Rectal smooth muscle tissue (tissue), 1 donor: Measurements from ENCODE around the gene MT1E.

Experiments
- H3K27ac ChIP-seq: one replicate; pipeline ENCODE4 v1.7.0; 2013; ENCODE audit warnings: low read depth, low read length, inconsistent platforms
- H3K27me3 ChIP-seq: one replicate; pipeline ENCODE4 v1.7.0; 2013; ENCODE audit warnings: low read length; ENCODE audit not compliant: control insufficient read depth, insufficient read depth
- H3K36me3 ChIP-seq: one replicate; pipeline ENCODE4 v1.7.0; 2013; ENCODE audit warnings: low read length; ENCODE audit not compliant: control insufficient read depth, insufficient read depth
- H3K4me1 ChIP-seq: one replicate; pipeline ENCODE4 v1.7.0; 2013; ENCODE audit warnings: low read length; ENCODE audit not compliant: control insufficient read depth, insufficient read depth
- H3K4me3 ChIP-seq: one replicate; pipeline ENCODE4 v1.7.0; 2013; ENCODE audit warnings: low read length
- H3K9ac ChIP-seq: one replicate; pipeline ENCODE4 v1.7.0; 2013; ENCODE audit warnings: low read length

Gene MT1E

GRCh38 chr16:56593573-56594291 lies 31.8 kb upstream of the MT1E start:
- Histone ChIP-seq H3K4me1 (no peaks in the 10 kb centered on the region), H3K27ac (no peak overlapping the region), H3K9ac (no peak overlapping the region), H3K27me3 (peaks cover 9% of the 10 kb centered on the region), H3K4me3 (no peak overlapping the region), H3K36me3 (no peaks in the 10 kb centered on the region)

DNA sequence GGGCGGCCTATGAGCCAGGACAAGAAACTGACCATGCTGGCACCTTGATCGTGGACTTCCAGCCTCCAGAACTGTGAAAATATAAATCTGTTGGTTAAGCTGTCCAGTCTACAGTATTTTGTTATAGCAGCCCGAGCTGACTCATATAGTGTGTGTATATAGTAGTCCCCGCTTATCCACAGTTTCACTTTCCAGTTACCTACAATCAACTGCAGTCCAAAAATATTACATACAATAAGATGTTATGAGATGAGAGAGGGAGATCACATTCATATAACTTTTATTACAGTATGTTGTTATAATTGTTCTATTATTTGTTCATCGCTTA lies 31.3 kb upstream of the MT1E start:
- no peak overlapping the region for H3K27ac ChIP-seq
- no peaks in the 10 kb centered on the region for H3K4me1 ChIP-seq
- H3K27me3 ChIP-seq: peaks cover 5% of the 10 kb centered on the region
- H3K36me3 ChIP-seq: no peaks in the 10 kb centered on the region
- no peak overlapping the region for H3K4me3 ChIP-seq
- no peak overlapping the region for H3K9ac ChIP-seq

GRCh38 chr16:56600398-56600999 lies 25.1 kb upstream of the MT1E start:
- H3K4me3 ChIP-seq: no peak overlapping the region
- no peaks in the 10 kb centered on the region for H3K36me3 ChIP-seq
- no peaks in the 10 kb centered on the region for H3K4me1 ChIP-seq
- H3K9ac ChIP-seq: no peak overlapping the region
- H3K27me3 ChIP-seq: peaks cover 3% of the 10 kb centered on the region
- no peak overlapping the region for H3K27ac ChIP-seq

DNA sequence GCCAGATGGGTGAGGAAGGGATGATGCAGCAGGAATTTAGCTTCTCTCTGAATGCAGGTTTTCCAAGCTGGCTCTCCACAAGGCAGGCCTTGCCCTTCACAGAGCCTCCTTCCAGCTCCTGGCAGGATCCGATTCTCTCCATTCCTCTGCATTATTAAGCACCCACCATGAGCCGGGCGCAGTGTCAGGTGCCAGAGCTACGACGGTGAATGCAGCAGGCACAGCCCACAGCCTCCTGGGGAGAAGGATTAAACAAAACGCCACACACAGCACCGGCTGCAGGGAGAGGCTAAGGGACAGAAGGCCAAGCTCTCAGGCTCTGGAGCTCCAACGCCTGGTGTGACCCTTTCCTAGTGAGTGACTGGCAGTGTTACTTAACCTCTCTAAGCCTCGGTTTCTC lies 24.3 kb upstream of the MT1E start:
- Histone ChIP-seq H3K4me1 (no peaks in the 10 kb centered on the region), H3K36me3 (no peaks in the 10 kb centered on the region), H3K4me3 (no peak overlapping the region), H3K27me3 (peaks cover 3% of the 10 kb centered on the region), H3K27ac (no peak overlapping the region), H3K9ac (no peak overlapping the region)

DNA sequence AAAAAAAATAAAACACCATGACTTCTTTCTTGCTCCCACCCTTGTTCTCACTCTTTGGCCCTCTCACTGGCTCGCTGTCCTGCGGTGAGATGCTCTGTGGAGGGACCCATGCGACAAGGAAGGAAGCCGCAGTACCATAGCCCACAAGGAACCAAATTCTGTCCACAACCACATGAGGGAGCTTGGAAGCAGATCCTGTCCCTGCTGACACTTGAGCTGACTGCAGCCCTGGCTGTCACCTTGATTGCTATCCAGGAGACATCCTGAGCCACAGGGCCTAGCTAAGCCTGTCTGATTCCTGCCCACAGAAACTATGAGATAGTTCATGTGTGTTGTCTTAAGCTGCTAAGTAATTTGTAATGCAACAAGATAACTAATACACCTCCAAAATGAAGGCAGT lies 22.0 kb upstream of the MT1E start:
- no peak overlapping the region for H3K27ac ChIP-seq
- H3K27me3 ChIP-seq: peaks cover 3% of the 10 kb centered on the region
- H3K4me1 ChIP-seq: peaks cover 12% of the 10 kb centered on the region
- H3K9ac ChIP-seq: no peak overlapping the region
- H3K36me3 ChIP-seq: no peaks in the 10 kb centered on the region
- no peak overlapping the region for H3K4me3 ChIP-seq

- Histone ChIP-seq H3K4me3 (no peak overlapping the region), H3K27me3 (peaks cover 3% of the 10 kb centered on the region), H3K4me1 (peaks cover 12% of the 10 kb centered on the region), H3K36me3 (no peaks in the 10 kb centered on the region), H3K9ac (no peak overlapping the region), H3K27ac (no peak overlapping the region)
Measured at GRCh38 chr16:56604966-56605365, 20.6 kb upstream of the MT1E start.

DNA sequence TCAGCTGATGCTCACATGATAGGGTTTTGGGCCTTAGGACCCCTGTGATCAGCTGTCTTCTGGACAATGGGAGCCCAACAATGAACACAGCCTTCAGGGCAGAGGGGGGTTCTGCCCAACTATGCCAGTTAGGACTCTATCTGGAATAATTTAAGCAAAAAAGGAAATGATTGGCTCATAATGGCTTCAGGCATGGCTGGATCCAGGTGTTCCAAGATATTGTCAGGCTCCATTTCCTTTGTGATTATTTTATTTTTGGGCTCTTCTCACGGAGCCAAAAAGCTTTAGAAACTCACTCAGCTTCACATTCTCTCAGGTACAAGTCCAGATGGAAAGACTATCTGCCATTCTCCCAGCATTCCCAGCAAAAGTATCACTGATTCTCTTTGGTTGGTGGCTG lies 20.1 kb upstream of the MT1E start:
- peaks cover 16% of the 10 kb centered on the region for H3K4me1 ChIP-seq
- no peak overlapping the region for H3K4me3 ChIP-seq
- no peak overlapping the region for H3K9ac ChIP-seq
- no peaks in the 10 kb centered on the region for H3K36me3 ChIP-seq
- H3K27me3 ChIP-seq: peaks cover 1% of the 10 kb centered on the region
- H3K27ac ChIP-seq: no peak overlapping the region

- H3K9ac ChIP-seq: no peak overlapping the region
- H3K36me3 ChIP-seq: no peaks in the 10 kb centered on the region
- no peak overlapping the region for H3K4me3 ChIP-seq
- H3K4me1 ChIP-seq: peaks cover 16% of the 10 kb centered on the region
- H3K27ac ChIP-seq: peak overlapping the region; percentile 88
- no peaks in the 10 kb centered on the region for H3K27me3 ChIP-seq
Measured at GRCh38 chr16:56606071-56606475, 19.5 kb upstream of the MT1E start.

DNA sequence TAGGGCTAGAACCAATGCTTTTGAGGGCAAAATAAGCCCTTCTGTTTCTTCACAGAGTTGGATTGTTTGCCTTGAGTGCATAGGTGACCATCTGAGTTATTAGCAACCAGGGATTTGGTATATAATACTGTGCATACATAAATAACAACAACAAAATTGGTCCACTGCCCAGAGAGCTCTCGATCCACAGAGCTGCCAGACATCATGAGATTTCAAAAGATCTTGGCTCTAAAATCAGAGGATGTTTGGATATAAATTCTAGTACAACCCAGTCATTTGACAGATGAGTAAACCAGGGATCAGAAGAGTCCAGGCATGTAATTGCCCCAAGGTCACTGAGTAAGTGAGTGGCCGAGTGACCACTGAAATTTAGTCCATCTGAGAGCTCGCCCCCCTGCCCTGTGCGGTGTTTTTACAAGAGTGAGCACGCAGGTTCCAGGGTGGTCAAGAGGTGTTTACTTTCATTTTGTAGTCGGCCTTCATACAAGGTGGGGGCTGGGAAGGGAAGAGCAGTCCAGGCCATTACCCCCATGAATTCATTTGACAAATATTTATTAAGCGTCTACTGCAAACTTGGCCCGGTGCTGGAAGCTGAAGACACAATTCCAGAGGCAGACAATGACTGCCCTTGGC lies 19.0 kb upstream of the MT1E start:
- peak overlapping the region; percentile 16 for H3K4me3 ChIP-seq

DNA sequence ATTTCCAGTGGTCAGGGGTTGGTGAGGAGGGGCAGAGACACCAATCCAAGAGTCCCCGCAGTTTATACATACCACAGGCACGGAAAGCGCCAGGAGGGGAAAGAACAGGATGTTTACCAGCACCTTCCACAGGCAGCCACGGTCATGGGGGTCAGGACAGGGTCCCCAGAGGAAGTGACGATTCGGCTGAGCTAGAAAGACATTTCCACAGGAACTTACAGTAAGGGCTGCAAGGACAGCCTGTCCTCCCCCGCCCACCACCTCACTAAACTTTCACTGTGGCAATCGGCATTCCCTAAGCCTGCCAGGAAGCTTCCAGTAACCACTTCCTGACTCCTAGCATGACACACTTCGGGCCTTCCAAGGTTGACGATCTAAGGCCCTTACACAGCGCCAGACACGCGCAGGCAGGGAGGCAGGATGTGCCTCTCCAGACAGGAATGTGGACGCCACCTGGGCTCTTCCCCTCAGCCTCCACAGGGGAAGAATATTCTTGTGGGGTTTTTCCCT lies 18.4 kb upstream of the MT1E start:
- Histone ChIP-seq H3K36me3 (no peaks in the 10 kb centered on the region), H3K4me1 (peaks cover 16% of the 10 kb centered on the region), H3K9ac (no peak overlapping the region), H3K4me3 (peak overlapping the region; percentile 16), H3K27ac (peak overlapping the region; percentile 88), H3K27me3 (no peaks in the 10 kb centered on the region)

More for the DNA sequence above, 19.0 kb upstream of the MT1E start:
- Histone ChIP-seq H3K27me3 (no peaks in the 10 kb centered on the region), H3K4me1 (peaks cover 16% of the 10 kb centered on the region), H3K36me3 (no peaks in the 10 kb centered on the region), H3K9ac (no peak overlapping the region), H3K27ac (peak overlapping the region; percentile 88)

- peaks cover 16% of the 10 kb centered on the region for H3K4me1 ChIP-seq
- H3K36me3 ChIP-seq: no peaks in the 10 kb centered on the region
- no peaks in the 10 kb centered on the region for H3K27me3 ChIP-seq
- H3K4me3 ChIP-seq: peak overlapping the region; percentile 38
- peak overlapping the region; percentile 88 for H3K27ac ChIP-seq
- H3K9ac ChIP-seq: peak overlapping the region; percentile 1
Measured at GRCh38 chr16:56607675-56608042, 17.9 kb upstream of the MT1E start.

- peaks cover 16% of the 10 kb centered on the region for H3K4me1 ChIP-seq
- no peaks in the 10 kb centered on the region for H3K27me3 ChIP-seq
- peak within 1 kb of the TSS; percentile 86 for H3K4me3 ChIP-seq
Measured at GRCh38 chr16:56608043-56608875, 17.3 kb upstream of the MT1E start, which contains the start of gene MT2A. MT2A (plus strand) TSS chr16:56608584; CDS start chr16:56608656, 72 bp downstream.

More at GRCh38 chr16:56608043-56608875, 17.3 kb upstream of the MT1E start, which contains the start of gene MT2A:
- Histone ChIP-seq H3K36me3 (no peaks in the 10 kb centered on the region), H3K27ac (peak within 1 kb of the TSS; percentile 88), H3K9ac (peak within 1 kb of the TSS; percentile 74)
